ENCODE data around the gene CD3G. TPM values are rescaled to one million over a fixed set of nuclear protein-coding genes. Genes with fewer than 3 reads are reported as not detected.

CD3G gene
- total and polyA plus RNA-seq, 9 of the 15 experiments (the other 6 are each of a cell fraction or from before 2014, with no cell fraction given), result 0.30 to 1.7 (median 0.47) TPM

- no peak for TF ChIP-seq GATAD2A (IDR thresholded peaks at IDR 0.05)
- no peak for TF ChIP-seq GTF2F1 (IDR thresholded peaks at IDR 0.05; ENCODE audit: low read depth, low read length)
Observed at GRCh38 chr11:118370774-118371173, 26.6 kb downstream of the CD3G start (continued).

- intact Hi-C loops (cut with micrococcal nuclease) (no loop called here), in situ Hi-C loops (cut with MboI) (no loop called here)
- FAIRE-seq, result no peak
- H3K9ac ChIP-seq (ENCODE audit: insufficient read depth in 1 of 2, low read depth in 2 of 2, low read length in 2 of 2), result no peak overlapping the region
- H3K9me3 ChIP-seq (replicated peaks; ENCODE audit: control insufficient read depth, insufficient read depth, low read depth, low read length), result no peaks in the 10 kb centered on the region
- no peaks in the 10 kb centered on the region for H4K20me1 ChIP-seq (replicated peaks; ENCODE audit: control insufficient read depth, insufficient read depth, low read length)
- no peaks in the 10 kb centered on the region for H3K9me1 ChIP-seq (ENCODE audit: control insufficient read depth, insufficient read depth, low read length)
- H3K79me2 ChIP-seq (ENCODE audit: control insufficient read depth, insufficient read depth, low read length), result no peaks in the 10 kb centered on the region
- ATAC-seq, result peak; percentile 47
- WGBS (ENCODE audit: insufficient coverage, low coverage, missing lambda C conversion rate), result 67% methylated on average over 2 of the region's 2 CpGs
- DNase-seq (ENCODE audit: extremely low read depth in 1 of 4, low spot score in 3 of 4), result peak in 1 of 4 experiments; percentile 13
- no peak overlapping the region; the same call in 1 of the 2 replicates for H3K4me2 ChIP-seq (ENCODE audit: insufficient read depth, low read length)
- no peak overlapping the region for H3K4me3 ChIP-seq
- no TSS peak for BruUV-seq (replicated peaks)
- no peak for TF ChIP-seq ESRRA (IDR thresholded peaks at IDR 0.05; ENCODE audit: borderline replicate concordance, low read depth)
- TF ChIP-seq C11orf30 (IDR thresholded peaks at IDR 0.05; ENCODE audit: low read depth), result peak; percentile 54; the same call in 1 of the 2 replicates
- TF ChIP-seq SOX6 (IDR thresholded peaks at IDR 0.05), result no peak
- TF ChIP-seq, protein P1, sequence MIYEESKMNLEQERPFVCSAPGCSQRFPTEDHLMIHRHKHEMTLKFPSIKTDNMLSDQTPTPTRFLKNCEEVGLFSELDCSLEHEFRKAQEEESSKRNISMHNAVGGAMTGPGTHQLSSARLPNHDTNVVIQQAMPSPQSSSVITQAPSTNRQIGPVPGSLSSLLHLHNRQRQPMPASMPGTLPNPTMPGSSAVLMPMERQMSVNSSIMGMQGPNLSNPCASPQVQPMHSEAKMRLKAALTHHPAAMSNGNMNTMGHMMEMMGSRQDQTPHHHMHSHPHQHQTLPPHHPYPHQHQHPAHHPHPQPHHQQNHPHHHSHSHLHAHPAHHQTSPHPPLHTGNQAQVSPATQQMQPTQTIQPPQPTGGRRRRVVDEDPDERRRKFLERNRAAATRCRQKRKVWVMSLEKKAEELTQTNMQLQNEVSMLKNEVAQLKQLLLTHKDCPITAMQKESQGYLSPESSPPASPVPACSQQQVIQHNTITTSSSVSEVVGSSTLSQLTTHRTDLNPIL (CRISPR knock-in tag; IDR thresholded peaks at IDR 0.05), result no peak
- TF ChIP-seq, protein P2, sequence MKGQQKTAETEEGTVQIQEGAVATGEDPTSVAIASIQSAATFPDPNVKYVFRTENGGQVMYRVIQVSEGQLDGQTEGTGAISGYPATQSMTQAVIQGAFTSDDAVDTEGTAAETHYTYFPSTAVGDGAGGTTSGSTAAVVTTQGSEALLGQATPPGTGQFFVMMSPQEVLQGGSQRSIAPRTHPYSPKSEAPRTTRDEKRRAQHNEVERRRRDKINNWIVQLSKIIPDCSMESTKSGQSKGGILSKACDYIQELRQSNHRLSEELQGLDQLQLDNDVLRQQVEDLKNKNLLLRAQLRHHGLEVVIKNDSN (CRISPR knock-in tag; IDR thresholded peaks at IDR 0.05), result no peak
- peak; percentile 69; the same call in 1 of the 2 replicates for TF ChIP-seq NFE2 (IDR thresholded peaks at IDR 0.05; ENCODE audit: low read depth)
- TF ChIP-seq MAFG (tag; conservative IDR thresholded peaks at IDR 0.05), result 0 out of 2 replicates have a peak, but pooled peaks have one; percentile 5
- no peak for TF ChIP-seq GTF2A2 (tag; IDR thresholded peaks at IDR 0.05)
- H3K4me1 ChIP-seq (replicated peaks in 1 of 2; ENCODE audit: control insufficient read depth in 2 of 2, insufficient read depth in 2 of 2, low read length in 2 of 2), result peaks cover 0 to 6% of the 10 kb centered on the region in 2 experiments; a peak in 2 of 5 replicates
- peaks cover 85% of the 10 kb centered on the region for H3K36me3 ChIP-seq (ENCODE audit: control insufficient read depth, insufficient read depth, low read length)
- H2AFZ ChIP-seq (ENCODE audit: low read depth, low read length), result no peak overlapping the region
- CTCF ChIA-PET (ENCODE audit: low intra/inter-chr PET ratio), result no interaction called here
- no peak overlapping the region for H3K27ac ChIP-seq (ENCODE audit: extremely low read depth, low read depth, low read length)
- POLR2A ChIA-PET, result interaction anchor here (0.9 to 2.5 kb wide), 7 partner anchors 10 to 65 kb away, joined by 3 to 16 read pairs (median 4); partner anchors contain the start of genes CD3D and UBE4A
- no peaks in the 10 kb centered on the region for H3K27me3 ChIP-seq (ENCODE audit: control insufficient read depth in 2 of 2, insufficient read depth in 2 of 2, low read length in 2 of 2)
Observed at GRCh38 chr11:118373263-118373662, 29.1 kb downstream of the CD3G start.
